GM12878 (cell line): ENCODE data around the gene RBM12. TPM values are rescaled to one million over a fixed set of nuclear protein-coding genes. Genes with fewer than 3 reads are reported as not detected.
A peak's percentile ranks its signal among the peaks of the same experiment; 100 is the strongest.

ENCODE experiments used
- ATAC-seq: fragments of 200-7000 bp; cut with Tn5 transposase; 3 replicates; pipeline ENCODE4 v1.9.1; 2020; ENCODE audit warnings: mild to moderate bottlenecking, moderate library complexity
- BruUV-seq: library from RNA; stranded (reverse); fragments of 400-500 nt; replicated peaks from 2 replicates; lab custom pipeline; 2021; lab: Mats Ljungman, UMichigan
- CTCF ChIA-PET: fragments of 300-600 bp; sonication (Branson Sonifier 250); formaldehyde crosslinking; extraction: SDS; loops from one replicate; lab custom pipeline; 2021; ENCODE audit warnings: inconsistent platforms; lab: Yijun Ruan, JAX
- POLR2A ChIA-PET: fragments of 350-600 bp; formaldehyde crosslinking; extraction: SDS; loops from one replicate; lab custom pipeline; 2021; ENCODE audit warnings: inconsistent platforms; lab: Charles Lee
- RAD21 ChIA-PET: fragments of 300-600 bp; sonication (Branson Sonifier 250); formaldehyde crosslinking; loops from one replicate; lab custom pipeline; 2023; ENCODE audit warnings: antibody characterized with exemption; ENCODE audit not compliant: unreplicated experiment; lab: Charles Lee
- SMC1A ChIA-PET: fragments of 300-600 bp; sonication (Branson Sonifier 250); formaldehyde crosslinking; loops from one replicate; lab custom pipeline; 2023; ENCODE audit not compliant: unreplicated experiment, uncharacterized antibody; lab: Charles Lee
- DNase-seq: peaks from one replicate; pipeline ENCODE4 v3.0.0-alpha.2; 2011; ENCODE audit warnings: low read depth, low spot score
- FAIRE-seq: peaks from 3 replicates; lab custom pipeline; 2011; peaks lifted over from hg19 to GRCh38; lab: Jason Lieb, UNC
- H2AFZ ChIP-seq: 2 replicates; pipeline ENCODE4 v1.6.0; 2011; ENCODE audit warnings: low read depth, low read length, control low read depth; ENCODE audit not compliant: control insufficient read depth
- H3K27ac ChIP-seq: 2 replicates; pipeline ENCODE4 v1.5.1; 2011; ENCODE audit warnings: control low read depth; ENCODE audit not compliant: control insufficient read depth, insufficient read depth
- H3K27me3 ChIP-seq, 2 experiments: replicated peaks in 1 of 2; 2 replicates each; pipeline versions ENCODE4 v1.6.0 to v1.6.1; 2011; ENCODE audit warnings: low read length in 1 of 2; ENCODE audit not compliant: control insufficient read depth in 2 of 2, insufficient read depth in 2 of 2
- H3K36me3 ChIP-seq, 2 experiments: 2 replicates each; pipeline ENCODE4 v1.5.1; 2011; ENCODE audit warnings: low read length in 1 of 2; ENCODE audit not compliant: control insufficient read depth in 2 of 2, insufficient read depth in 2 of 2
- H3K4me1 ChIP-seq: 2 replicates; pipeline ENCODE4 v1.6.1; 2011; ENCODE audit warnings: mild to moderate bottlenecking, low read length, moderate library complexity, mixed read lengths; ENCODE audit not compliant: control insufficient read depth, insufficient read depth
- H3K4me2 ChIP-seq: 2 replicates; pipeline ENCODE4 v1.6.0; 2011; ENCODE audit warnings: control low read depth; ENCODE audit not compliant: control insufficient read depth, insufficient read depth
- H3K4me3 ChIP-seq: fragments of 200-600 bp; sonication (generic); 2 replicates; pipeline ENCODE4 v1.5.1; 2016
- H3K79me2 ChIP-seq: 2 replicates; pipeline ENCODE4 v1.6.0; 2011; ENCODE audit warnings: low read length; ENCODE audit not compliant: control insufficient read depth, insufficient read depth
- H3K9ac ChIP-seq: 2 replicates; pipeline ENCODE4 v1.8.0; 2011; ENCODE audit warnings: low read length, control low read depth, mixed read lengths; ENCODE audit not compliant: control insufficient read depth, insufficient read depth
- H3K9me3 ChIP-seq: replicated peaks from 3 replicates; pipeline ENCODE4 v1.5.1; 2011; ENCODE audit warnings: mild to moderate bottlenecking, low read length; ENCODE audit not compliant: control insufficient read depth, insufficient read depth
- H4K20me1 ChIP-seq: 2 replicates; pipeline ENCODE4 v1.6.0; 2011; ENCODE audit not compliant: control insufficient read depth, insufficient read depth
- ATF3 ChIP-seq: IDR thresholded peaks from 2 replicates; pipeline ENCODE4 v1.6.1; 2011; ENCODE audit warnings: low read depth, mild to moderate bottlenecking, low read length, moderate library complexity, borderline replicate concordance; ENCODE audit errors: extremely low read depth
- ATF7 ChIP-seq: fragments of 450-650 bp; IDR thresholded peaks from 2 replicates; pipeline ENCODE4 v1.6.1; 2016; ENCODE audit warnings: low read depth, mild to moderate bottlenecking
- BACH1 ChIP-seq: fragments of 450-650 bp; IDR thresholded peaks from 2 replicates; pipeline ENCODE4 v1.6.1; 2017; ENCODE audit warnings: mild to moderate bottlenecking, borderline replicate concordance
- CHD2 ChIP-seq: IDR thresholded peaks from 2 replicates; pipeline ENCODE4 v1.6.1; 2011; ENCODE audit warnings: low read depth, low read length, improper control_type of control experiment, borderline replicate concordance
- GABPA ChIP-seq: IDR thresholded peaks from 2 replicates; pipeline ENCODE4 v1.6.1; 2014; ENCODE audit warnings: antibody characterized with exemption, low read depth, mild to moderate bottlenecking, inconsistent platforms
- HDAC6 ChIP-seq: fragments of 200-600 bp; sonication (generic); IDR thresholded peaks from one replicate; pipeline ENCODE4 v1.8.0; 2017; ENCODE audit warnings: antibody characterized with exemption; ENCODE audit not compliant: unreplicated experiment
- JUND ChIP-seq: IDR thresholded peaks from 2 replicates; pipeline ENCODE4 v1.6.1; 2012; ENCODE audit warnings: low read depth, mild to moderate bottlenecking, low read length, improper control_type of control experiment, moderate library complexity
- KLF5 ChIP-seq: fragments of 450-650 bp; IDR thresholded peaks from 2 replicates; pipeline ENCODE4 v1.6.1; 2014; ENCODE audit warnings: mild to moderate bottlenecking; ENCODE audit not compliant: partially characterized antibody
- NR2C2 ChIP-seq: IDR thresholded peaks from 2 replicates; pipeline ENCODE4 v1.6.1; 2011; ENCODE audit warnings: borderline replicate concordance, low read depth; ENCODE audit not compliant: control insufficient read depth, insufficient read length
- NR2F1 ChIP-seq: fragments of 450-650 bp; conservative IDR thresholded peaks from 2 replicates; pipeline ENCODE4 v1.6.1; 2017; ENCODE audit warnings: mild to moderate bottlenecking
- RELA ChIP-seq: fragments of 450-650 bp; IDR thresholded peaks from 2 replicates; pipeline ENCODE4 v1.8.0; 2014; ENCODE audit warnings: borderline replicate concordance; ENCODE audit not compliant: partially characterized antibody
- YBX1 ChIP-seq: fragments of 450-650 bp; IDR thresholded peaks from 2 replicates; pipeline ENCODE4 v1.6.1; 2016; ENCODE audit warnings: antibody characterized with exemption
- ZSCAN29 ChIP-seq: fragments of 450-650 bp; IDR thresholded peaks from 2 replicates; pipeline ENCODE4 v1.6.1; 2017; ENCODE audit warnings: mild to moderate bottlenecking, moderate library complexity
- WGBS: methylation state at CpG from one replicate; pipeline ENCODE4 v1.1.6; 2016; ENCODE audit warnings: low lambda C conversion rate; ENCODE audit not compliant: insufficient replicate concordance, insufficient coverage; ENCODE audit errors: missing lambda C conversion rate; 5-methylcytosine and 5-hydroxymethylcytosine counted together
- in situ Hi-C: fragments of 300-500 bp; cut with MboI; formaldehyde crosslinking; loops from 9 replicates; pipeline ENCODE4 v1.14.3; 2018; ENCODE audit warnings: mixed read lengths
- intact Hi-C: fragments of 100-400 bp; cut with micrococcal nuclease; formaldehyde crosslinking; loops from one replicate; pipeline ENCODE4 v1.14.2; 2022; ENCODE audit not compliant: unreplicated experiment
- polyA plus RNA-seq, 11 experiments: library from polyadenylated mRNA; depleted of rRNA in 4 of 11; unstranded in 6 of 11; stranded (reverse) in 5 of 11; fragments of >200 nt; fragmentation: Nextera tagmentation in 4 of 11; fragmentation: Illumina TruSeq in 1 of 11; extraction: Ambion mirVana in 4 of 11; extraction: Trizol in 1 of 11; gene quantifications; 1 replicate in 1 of 11; 2 replicates in 10 of 11; pipeline versions ENCODE4 v1.2.1 to v1.2.3, GENCODE V29; 2011 to 2016; ENCODE audit warnings: inconsistent platforms in 2 of 11, missing spikeins in 2 of 11, low read depth in 1 of 11
- total RNA-seq, 4 experiments: library from RNA; depleted of rRNA in 3 of 4; stranded (reverse); fragments of >200 nt in 3 of 4; fragmentation: Illumina TruSeq in 1 of 4; extraction: Trizol in 1 of 4; gene quantifications; 2 replicates each; pipeline versions ENCODE4 v1.2.1 to v1.2.3, GENCODE V29; 2013 to 2021
- TF ChIP-seq, protein P1 (sequence below): IDR thresholded peaks from 2 replicates; pipeline ENCODE4 v1.6.1; 2012; ENCODE audit warnings: low read depth, low read length, improper control_type of control experiment
- TF ChIP-seq, protein P2 (sequence below): IDR thresholded peaks from 2 replicates; pipeline ENCODE4 v1.6.1; 2012; ENCODE audit warnings: improper control_type of control experiment, low read depth, low read length; ENCODE audit not compliant: insufficient replicate concordance

Gene RBM12
- total and polyA plus RNA-seq, 10 of the 15 experiments (the other 5 are each of a cell fraction or from before 2014, with no cell fraction given) = 4.7 to 153 (median 58.5) TPM

- ATAC-seq = peak; percentile 69
- intact Hi-C loops = loop anchor here (2.0 to 10.0 kb wide), 3 partner anchors 45 to 155 kb away; partner anchors contain the start of genes CPNE1, ERGIC3 and RBM12
- ChIA-PET RAD21 (interaction anchor here (0.7 to 3.1 kb wide), 14 partner anchors 10 to 474 kb away, joined by 3 to 29 read pairs (median 4); partner anchors contain the start of genes CPNE1, ERGIC3, RBM12 and RBM39), POLR2A (interaction anchor here (0.5 to 5.0 kb wide), 13 partner anchors 14 to 1187 kb away, joined by 3 to 24 read pairs (median 5); partner anchors contain the start of genes CEP250, CPNE1, RBM12 and RBM39), SMC1A (interaction anchor here (0.8 to 3.8 kb wide), 14 partner anchors 10 to 334 kb away, joined by 3 to 28 read pairs (median 4); partner anchors contain the start of genes CPNE1, RBM12 and RBM39), CTCF (interaction anchor here (0.7 to 4.0 kb wide), 28 partner anchors 10 to 335 kb away, joined by 3 to 31 read pairs (median 4); partner anchors contain the start of genes CPNE1, ERGIC3, NFS1 and RBM12)
- DNase-seq = peak; percentile 45
- Histone ChIP-seq H3K36me3 (peaks cover 0 to 1% of the 10 kb centered on the region in 2 experiments; a peak in 1 of 4 replicates), H3K9ac (no peak overlapping the region), H3K4me1 (peaks cover 25% of the 10 kb centered on the region), H3K79me2 (no peaks in the 10 kb centered on the region; the same call in none of the 2 replicates), H3K9me3 (no peaks in the 10 kb centered on the region), H3K27me3 (no peaks in the 10 kb centered on the region), H4K20me1 (no peaks in the 10 kb centered on the region), H3K4me2 (peak overlapping the region; percentile 82), H3K4me3 (peak overlapping the region; percentile 99), H3K27ac (no peak overlapping the region), H2AFZ (peak overlapping the region; percentile 73)
- FAIRE-seq = peak; percentile 80
- no TSS peak for BruUV-seq
- in situ Hi-C loops = no loop called here
- 2% methylated on average over 49 of the region's 49 CpGs for WGBS
- TF ChIP-seq YBX1 (no peak), HDAC6 (no peak), NR2F1 (peak; percentile 93), CHD2 (no peak), ATF3 (no peak), NR2C2 (no peak), KLF5 (no peak), ZSCAN29 (no peak), BACH1 (peak; percentile 46; the same call in 1 of the 2 replicates), RELA (peak; percentile 42), JUND (no peak), GABPA (no peak), ATF7 (peak; percentile 25; the same call in 1 of the 2 replicates)
- TF ChIP-seq, protein P1, sequence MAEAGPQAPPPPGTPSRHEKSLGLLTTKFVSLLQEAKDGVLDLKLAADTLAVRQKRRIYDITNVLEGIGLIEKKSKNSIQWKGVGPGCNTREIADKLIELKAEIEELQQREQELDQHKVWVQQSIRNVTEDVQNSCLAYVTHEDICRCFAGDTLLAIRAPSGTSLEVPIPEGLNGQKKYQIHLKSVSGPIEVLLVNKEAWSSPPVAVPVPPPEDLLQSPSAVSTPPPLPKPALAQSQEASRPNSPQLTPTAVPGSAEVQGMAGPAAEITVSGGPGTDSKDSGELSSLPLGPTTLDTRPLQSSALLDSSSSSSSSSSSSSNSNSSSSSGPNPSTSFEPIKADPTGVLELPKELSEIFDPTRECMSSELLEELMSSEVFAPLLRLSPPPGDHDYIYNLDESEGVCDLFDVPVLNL = no peak
- TF ChIP-seq, protein P2, sequence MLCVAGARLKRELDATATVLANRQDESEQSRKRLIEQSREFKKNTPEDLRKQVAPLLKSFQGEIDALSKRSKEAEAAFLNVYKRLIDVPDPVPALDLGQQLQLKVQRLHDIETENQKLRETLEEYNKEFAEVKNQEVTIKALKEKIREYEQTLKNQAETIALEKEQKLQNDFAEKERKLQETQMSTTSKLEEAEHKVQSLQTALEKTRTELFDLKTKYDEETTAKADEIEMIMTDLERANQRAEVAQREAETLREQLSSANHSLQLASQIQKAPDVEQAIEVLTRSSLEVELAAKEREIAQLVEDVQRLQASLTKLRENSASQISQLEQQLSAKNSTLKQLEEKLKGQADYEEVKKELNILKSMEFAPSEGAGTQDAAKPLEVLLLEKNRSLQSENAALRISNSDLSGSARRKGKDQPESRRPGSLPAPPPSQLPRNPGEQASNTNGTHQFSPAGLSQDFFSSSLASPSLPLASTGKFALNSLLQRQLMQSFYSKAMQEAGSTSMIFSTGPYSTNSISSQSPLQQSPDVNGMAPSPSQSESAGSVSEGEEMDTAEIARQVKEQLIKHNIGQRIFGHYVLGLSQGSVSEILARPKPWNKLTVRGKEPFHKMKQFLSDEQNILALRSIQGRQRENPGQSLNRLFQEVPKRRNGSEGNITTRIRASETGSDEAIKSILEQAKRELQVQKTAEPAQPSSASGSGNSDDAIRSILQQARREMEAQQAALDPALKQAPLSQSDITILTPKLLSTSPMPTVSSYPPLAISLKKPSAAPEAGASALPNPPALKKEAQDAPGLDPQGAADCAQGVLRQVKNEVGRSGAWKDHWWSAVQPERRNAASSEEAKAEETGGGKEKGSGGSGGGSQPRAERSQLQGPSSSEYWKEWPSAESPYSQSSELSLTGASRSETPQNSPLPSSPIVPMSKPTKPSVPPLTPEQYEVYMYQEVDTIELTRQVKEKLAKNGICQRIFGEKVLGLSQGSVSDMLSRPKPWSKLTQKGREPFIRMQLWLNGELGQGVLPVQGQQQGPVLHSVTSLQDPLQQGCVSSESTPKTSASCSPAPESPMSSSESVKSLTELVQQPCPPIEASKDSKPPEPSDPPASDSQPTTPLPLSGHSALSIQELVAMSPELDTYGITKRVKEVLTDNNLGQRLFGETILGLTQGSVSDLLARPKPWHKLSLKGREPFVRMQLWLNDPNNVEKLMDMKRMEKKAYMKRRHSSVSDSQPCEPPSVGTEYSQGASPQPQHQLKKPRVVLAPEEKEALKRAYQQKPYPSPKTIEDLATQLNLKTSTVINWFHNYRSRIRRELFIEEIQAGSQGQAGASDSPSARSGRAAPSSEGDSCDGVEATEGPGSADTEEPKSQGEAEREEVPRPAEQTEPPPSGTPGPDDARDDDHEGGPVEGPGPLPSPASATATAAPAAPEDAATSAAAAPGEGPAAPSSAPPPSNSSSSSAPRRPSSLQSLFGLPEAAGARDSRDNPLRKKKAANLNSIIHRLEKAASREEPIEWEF = no peak
Observed at GRCh38 chr20:35619196-35620095, 45.3 kb downstream of the RBM12 start.
